Right lobe of liver (tissue), 6 donors: ENCODE results near the gene WSB1. TPM values are rescaled to one million over a fixed set of nuclear protein-coding genes. Genes with fewer than 3 reads are reported as not detected.
A peak's percentile ranks its signal among the peaks of the same experiment; 100 is the strongest.

Experiments used
- ATAC-seq, 4 donors: fragments of 200-7000 bp; cut with Tn5 transposase; one replicate each; pipeline ENCODE4 v1.9.1; 2020; ENCODE audit warnings: mild to moderate bottlenecking in 4 of 4, moderate library complexity in 4 of 4
- DNase-seq, 3 donors: peaks; one replicate each; pipeline ENCODE4 v3.0.0-alpha.2; 2020
- H3K27ac ChIP-seq, 3 donors: fragments of 200-600 bp; one replicate each; pipeline ENCODE4 v1.8.0; 2022
- H3K27me3 ChIP-seq, 2 donors: fragments of 200-600 bp; one replicate each; pipeline ENCODE4 v1.8.0; 2022
- H3K36me3 ChIP-seq, 4 donors: fragments of 200-600 bp; sonication (generic) in 1 of 4; one replicate each; pipeline versions ENCODE4 v1.5.1 to v1.8.0; 2017 to 2022; ENCODE audit warnings: control low read depth in 1 of 4
- H3K4me1 ChIP-seq, 4 donors: fragments of 200-600 bp; sonication (generic) in 1 of 4; one replicate each; pipeline versions ENCODE4 v1.5.1 to v1.8.0; 2017 to 2022; ENCODE audit warnings: control low read depth in 1 of 4
- H3K4me3 ChIP-seq, 3 donors: fragments of 200-600 bp; one replicate each; pipeline ENCODE4 v1.8.0; 2022
- H3K9me3 ChIP-seq, 4 donors: fragments of 200-600 bp; sonication (generic) in 1 of 4; one replicate each; pipeline versions ENCODE4 v1.5.1 to v1.8.0; 2017 to 2022; ENCODE audit warnings: control low read depth in 1 of 4
- CTCF ChIP-seq, 4 donors: fragments of 200-600 bp in 3 of 4; fragments of 450-650 bp in 1 of 4; IDR thresholded peaks; one replicate each; pipeline versions ENCODE4 v1.5.1 to v1.8.0; 2016 to 2022; ENCODE audit warnings: antibody characterized with exemption in 4 of 4, mild to moderate bottlenecking in 2 of 4
- POLR2A ChIP-seq: fragments of 450-650 bp; IDR thresholded peaks from one replicate; pipeline ENCODE4 v1.6.1; 2017; ENCODE audit warnings: antibody characterized with exemption, mild to moderate bottlenecking
- WGBS: methylation state at CpG from one replicate; pipeline ENCODE4 v1.1.6; 2018; ENCODE audit warnings: low coverage, low lambda C conversion rate; ENCODE audit not compliant: insufficient coverage; ENCODE audit errors: missing lambda C conversion rate; 5-methylcytosine and 5-hydroxymethylcytosine counted together
- intact Hi-C, 2 donors: fragments of 100-400 bp; cut with DNase I; formaldehyde crosslinking; loops; one replicate each; pipeline versions ENCODE4 v1.11.2 to v1.14.1; 2022
- total RNA-seq, 6 experiments: library from RNA; depleted of rRNA in 2 of 6; stranded (reverse); fragments of >200 nt in 2 of 6; fragmentation: NEBNext Ultra II Directional in 3 of 6; extraction: Animal tissue kit (Norgen Biotek cat#: 25700) in 3 of 6; gene quantifications; one replicate each; pipeline versions ENCODE4 v1.1.0 to v1.2.4, GENCODE V29; 2016 to 2023
- donor health status: DM: no; HTN: yes; CAD: no.
- donor health status: DM: no; HTN: no; CAD: no.
- donor health status: DM: no; HTN: no; CAD: no.
- donor health status: DM: no; HTN: yes; CAD: no.
- donor health status: DM: no; HTN: yes; CAD: no.

WSB1 gene
- total RNA-seq, 6 experiments from 2014 or later: 28.3 to 97.6 (median 35.0) TPM

DNA sequence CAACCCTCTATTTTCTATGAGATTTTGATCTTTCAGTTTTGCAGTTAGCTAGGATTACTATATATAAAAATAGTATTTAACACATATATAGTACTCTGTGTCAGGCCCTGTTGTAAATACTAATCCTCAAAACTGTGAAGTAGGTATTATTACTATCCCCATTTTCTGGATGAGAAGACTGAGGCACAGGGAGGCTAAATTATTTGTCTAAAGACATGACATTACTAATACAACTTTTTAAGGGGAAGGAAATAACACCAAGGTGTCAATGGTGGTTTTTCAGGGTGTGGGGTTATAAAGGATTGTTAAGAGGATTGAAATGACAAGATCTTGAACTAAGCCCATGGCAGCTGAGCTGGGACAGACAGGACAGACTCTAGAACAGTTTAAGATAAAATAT, 4.1 kb upstream of the WSB1 start:
- no peaks in the 10 kb centered on the region for H3K27me3 ChIP-seq
- no peak overlapping the region for H3K27ac ChIP-seq
- no peak for DNase-seq
- ATAC-seq: no peak
- no peaks in the 10 kb centered on the region for H3K36me3 ChIP-seq
- H3K4me1 ChIP-seq: peaks cover 0 to 3% (median 0%) of the 10 kb centered on the region in 4 donors
- H3K4me3 ChIP-seq: no peak overlapping the region
- H3K9me3 ChIP-seq: no peaks in the 10 kb centered on the region
- TF ChIP-seq CTCF (IDR thresholded peaks at IDR 0.05): no peak
- no peak for TF ChIP-seq POLR2A
- intact Hi-C loops: no loop called here

DNA sequence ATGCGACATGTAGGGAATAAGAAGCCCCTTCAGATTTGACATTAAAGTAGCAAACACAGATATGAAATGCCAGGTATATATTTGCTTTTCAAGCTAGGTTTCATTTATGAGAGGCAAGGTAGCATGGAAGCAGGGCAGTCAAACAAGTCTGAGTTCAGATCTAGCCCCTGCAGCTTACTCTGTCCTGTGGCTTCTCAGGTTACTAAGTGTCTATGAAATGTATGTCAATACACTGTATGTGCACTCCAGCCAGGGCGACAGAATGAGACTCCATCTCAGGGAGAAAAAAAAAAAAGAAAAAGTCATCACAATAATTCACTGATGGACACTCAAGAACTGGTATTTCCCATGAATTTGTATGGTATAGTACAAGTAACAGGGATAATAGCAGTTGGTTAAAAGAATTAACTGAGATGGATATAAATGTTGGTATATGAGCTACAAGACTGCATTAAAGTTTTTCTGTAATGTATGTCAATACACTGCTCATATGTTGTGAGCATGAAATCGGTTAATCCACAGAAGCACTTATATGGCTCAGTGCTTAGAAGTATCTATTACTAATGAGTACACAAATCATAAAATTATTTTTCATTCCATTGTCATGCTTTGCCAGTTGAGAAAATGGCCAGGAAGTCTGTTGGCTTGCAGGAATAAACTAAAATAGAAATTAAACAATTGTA, 2.9 kb upstream of the WSB1 start:
- 87% methylated on average over 3 of the region's 3 CpGs for WGBS
- Histone ChIP-seq H3K4me1 (peaks cover 0 to 3% (median 2%) of the 10 kb centered on the region in 4 donors), H3K4me3 (no peak overlapping the region), H3K36me3 (no peaks in the 10 kb centered on the region), H3K27ac (no peak overlapping the region), H3K27me3 (no peaks in the 10 kb centered on the region), H3K9me3 (no peaks in the 10 kb centered on the region)
- ATAC-seq: no peak
- no peak for DNase-seq
- TF ChIP-seq POLR2A (no peak), CTCF (IDR thresholded peaks at IDR 0.05) (no peak)
- intact Hi-C loops: no loop called here

GRCh38 chr17:27293359-27293897, 486 bp upstream of the WSB1 start:
- peak overlapping the region; percentile 96 to 99 (median 96) for H3K27ac ChIP-seq

More at GRCh38 chr17:27293359-27293897, 486 bp upstream of the WSB1 start:
- peaks cover 0 to 14% (median 2%) of the 10 kb centered on the region in 4 donors for H3K4me1 ChIP-seq
- no peaks in the 10 kb centered on the region for H3K36me3 ChIP-seq
- DNase-seq (peak in 1 of 3 donors; percentile 45), ATAC-seq (no peak)
- H3K4me3 ChIP-seq: peak overlapping the region; percentile 81 to 86 (median 82)
- H3K27me3 ChIP-seq: no peaks in the 10 kb centered on the region
- intact Hi-C loops: no loop called here
- no peaks in the 10 kb centered on the region for H3K9me3 ChIP-seq
- 87% methylated on average over 12 of the region's 15 CpGs for WGBS
- TF ChIP-seq CTCF (IDR thresholded peaks at IDR 0.05) (no peak), POLR2A (no peak)
